Fibroblast of lung (primary cell): ENCODE data around the gene PTDSS2.

Experiments
- CTCF ChIP-seq, 2 donors: IDR thresholded peaks in 1 of 2; conservative IDR thresholded peaks in 1 of 2; 1 replicate in 1 of 2; 2 replicates in 1 of 2; pipeline ENCODE4 v1.5.1; 2011 to 2012; ENCODE audit warnings: low read length in 2 of 2, control low read depth in 1 of 2, inconsistent platforms in 1 of 2, low read depth in 1 of 2, mild to moderate bottlenecking in 1 of 2
- EZH2 ChIP-seq: IDR thresholded peaks from 2 replicates; pipeline ENCODE4 v1.5.1; 2012; ENCODE audit warnings: low read length, control low read depth, mild to moderate bottlenecking; ENCODE audit errors: missing control alignments

GRCh38 chr11:516400-516799, 66.3 kb downstream of the PTDSS2 start:
- TF ChIP-seq CTCF (conservative IDR thresholded peaks at IDR 0.05 in 1 of 2, IDR thresholded peaks at IDR 0.05 in 1 of 2; ENCODE audit: low read depth in 1 of 2, low read length in 2 of 2) (no peak), EZH2 (no peak)
